A673 (cell line): ENCODE results near the gene MC2R. TPM values are rescaled to one million over a fixed set of nuclear protein-coding genes. Genes with fewer than 3 reads are reported as not detected.

Experiments used
- BruUV-seq: library from RNA; stranded (reverse); fragments of 400-500 nt; replicated peaks from 2 replicates; lab custom pipeline; 2021; lab: Mats Ljungman, UMichigan
- CTCF ChIA-PET: fragments of 300-600 bp; sonication (Branson Sonifier 250); formaldehyde crosslinking; loops from one replicate; lab custom pipeline; 2022; ENCODE audit warnings: antibody characterized with exemption; lab: Charles Lee
- POLR2A ChIA-PET: fragments of 300-600 bp; sonication (Branson Sonifier 250); formaldehyde crosslinking; loops from one replicate; lab custom pipeline; 2022; ENCODE audit warnings: antibody characterized with exemption; ENCODE audit not compliant: low non-redundant PET; lab: Charles Lee
- DNase-seq: peaks from one replicate; pipeline ENCODE4 v3.0.0-alpha.2; 2015; ENCODE audit warnings: low spot score
- H3K27ac ChIP-seq: fragments of 200-600 bp; sonication (generic); 2 replicates; pipeline ENCODE4 v1.5.1; 2016; ENCODE audit warnings: mixed run types, low read depth, mild to moderate bottlenecking, mixed read lengths, antibody characterized with exemption, low read length; ENCODE audit not compliant: poor library complexity, severe bottlenecking
- H3K27me3 ChIP-seq: fragments of 200-600 bp; sonication (generic); replicated peaks from 2 replicates; pipeline ENCODE4 v1.6.1; 2017; ENCODE audit warnings: mixed run types, low read depth, mild to moderate bottlenecking, mixed read lengths, antibody characterized with exemption, low read length; ENCODE audit not compliant: insufficient read depth, poor library complexity
- H3K36me3 ChIP-seq: fragments of 200-600 bp; sonication (generic); 2 replicates; pipeline ENCODE4 v1.6.1; 2016; ENCODE audit warnings: mixed run types, mild to moderate bottlenecking, mixed read lengths, antibody characterized with exemption, low read length; ENCODE audit not compliant: insufficient read depth, poor library complexity, severe bottlenecking
- H3K4me1 ChIP-seq: fragments of 200-600 bp; sonication (generic); 2 replicates; pipeline ENCODE4 v1.6.1; 2017; ENCODE audit warnings: mixed run types, mild to moderate bottlenecking, mixed read lengths, antibody characterized with exemption, low read length; ENCODE audit not compliant: insufficient read depth, poor library complexity, severe bottlenecking
- H3K4me3 ChIP-seq: fragments of 200-600 bp; sonication (generic); 2 replicates; pipeline ENCODE4 v1.5.1; 2016; ENCODE audit warnings: low read depth, mixed run types, mild to moderate bottlenecking, mixed read lengths, low read length; ENCODE audit not compliant: poor library complexity, severe bottlenecking
- H3K9me3 ChIP-seq: fragments of 200-600 bp; sonication (generic); 2 replicates; pipeline ENCODE4 v1.6.1; 2016; ENCODE audit warnings: mixed run types, low read depth, mild to moderate bottlenecking, mixed read lengths, antibody characterized with exemption, low read length; ENCODE audit not compliant: poor library complexity, severe bottlenecking
- EZH2 ChIP-seq: fragments of 200-600 bp; sonication (generic); IDR thresholded peaks from 2 replicates; pipeline ENCODE4 v1.6.1; 2017; ENCODE audit warnings: borderline replicate concordance, low read depth, mild to moderate bottlenecking, mixed read lengths, antibody characterized with exemption, low read length; ENCODE audit not compliant: poor library complexity, severe bottlenecking
- intact Hi-C: fragments of 100-400 bp; cut with micrococcal nuclease; formaldehyde crosslinking; loops from one replicate; pipeline ENCODE4 v1.10.0; 2022; ENCODE audit not compliant: unreplicated experiment
- total RNA-seq: library from RNA; stranded (reverse); gene quantifications from 2 replicates; pipeline ENCODE4 v1.2.3, GENCODE V29; 2021
- TF ChIP-seq, protein P1 (sequence below): fragments of 300-800, 200-600 bp; sonication (generic); conservative IDR thresholded peaks from 2 replicates; pipeline ENCODE4 v1.5.1; 2017; ENCODE audit warnings: low read depth, mild to moderate bottlenecking, antibody characterized with exemption, low read length, moderate library complexity, mixed read lengths

MC2R gene
- total RNA-seq, 1 experiment from 2014 or later = not detected

DNA sequence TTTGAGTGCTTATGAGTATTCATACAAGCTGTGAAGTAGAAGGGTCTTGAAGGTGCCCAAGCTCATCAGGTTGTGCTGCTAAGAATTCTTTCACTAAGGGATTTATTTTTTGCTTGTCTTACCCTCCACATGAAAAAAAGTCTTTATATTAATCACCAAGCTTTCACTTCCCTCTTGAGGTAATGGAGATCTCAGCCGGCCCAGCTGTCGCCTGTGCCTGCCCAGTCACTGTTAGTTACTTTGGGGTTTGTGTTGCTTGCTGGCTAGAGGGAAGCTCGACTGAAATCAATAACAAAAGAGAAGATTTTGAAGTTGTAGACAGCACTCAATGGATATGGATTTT is 21.9 kb downstream of the MC2R start:
- no TSS peak for BruUV-seq
- no peaks in the 10 kb centered on the region for H3K27me3 ChIP-seq
- intact Hi-C loops = loop anchor here (10.0 kb wide), 1 partner anchor 59 kb away; no protein-coding TSS in a partner anchor
- peaks cover 40% of the 10 kb centered on the region for H3K4me1 ChIP-seq
- no peak overlapping the region for H3K27ac ChIP-seq
- TF ChIP-seq, protein P1, sequence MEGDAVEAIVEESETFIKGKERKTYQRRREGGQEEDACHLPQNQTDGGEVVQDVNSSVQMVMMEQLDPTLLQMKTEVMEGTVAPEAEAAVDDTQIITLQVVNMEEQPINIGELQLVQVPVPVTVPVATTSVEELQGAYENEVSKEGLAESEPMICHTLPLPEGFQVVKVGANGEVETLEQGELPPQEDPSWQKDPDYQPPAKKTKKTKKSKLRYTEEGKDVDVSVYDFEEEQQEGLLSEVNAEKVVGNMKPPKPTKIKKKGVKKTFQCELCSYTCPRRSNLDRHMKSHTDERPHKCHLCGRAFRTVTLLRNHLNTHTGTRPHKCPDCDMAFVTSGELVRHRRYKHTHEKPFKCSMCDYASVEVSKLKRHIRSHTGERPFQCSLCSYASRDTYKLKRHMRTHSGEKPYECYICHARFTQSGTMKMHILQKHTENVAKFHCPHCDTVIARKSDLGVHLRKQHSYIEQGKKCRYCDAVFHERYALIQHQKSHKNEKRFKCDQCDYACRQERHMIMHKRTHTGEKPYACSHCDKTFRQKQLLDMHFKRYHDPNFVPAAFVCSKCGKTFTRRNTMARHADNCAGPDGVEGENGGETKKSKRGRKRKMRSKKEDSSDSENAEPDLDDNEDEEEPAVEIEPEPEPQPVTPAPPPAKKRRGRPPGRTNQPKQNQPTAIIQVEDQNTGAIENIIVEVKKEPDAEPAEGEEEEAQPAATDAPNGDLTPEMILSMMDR = no peak
- TF ChIP-seq EZH2 = no peak
- H3K36me3 ChIP-seq = no peaks in the 10 kb centered on the region
- H3K4me3 ChIP-seq = no peak overlapping the region
- CTCF ChIA-PET = no interaction called here
- POLR2A ChIA-PET = no interaction called here
- DNase-seq = no peak
- H3K9me3 ChIP-seq = no peaks in the 10 kb centered on the region

DNA sequence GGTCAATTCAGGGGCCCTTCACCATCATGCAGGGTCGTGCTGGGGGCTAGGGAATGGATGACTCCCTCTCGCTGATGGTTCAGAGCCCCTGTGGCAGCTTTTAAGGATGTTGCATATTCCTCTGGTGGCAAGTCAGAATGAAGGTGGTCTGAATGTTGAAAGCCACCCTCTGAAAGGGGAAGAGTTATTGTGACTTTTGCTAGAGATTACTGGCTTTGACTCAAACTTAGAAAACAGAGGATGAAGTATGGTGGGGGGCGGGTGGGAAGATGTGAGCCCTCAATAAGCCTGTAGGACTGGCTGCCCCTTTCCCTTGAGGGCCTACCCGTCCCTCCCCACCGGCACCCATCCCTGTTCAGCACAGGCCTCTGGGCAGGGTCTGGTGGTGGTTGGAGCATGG is 23.2 kb downstream of the MC2R start:
- Histone ChIP-seq H3K4me1 (peaks cover 40% of the 10 kb centered on the region), H3K36me3 (no peaks in the 10 kb centered on the region), H3K9me3 (no peaks in the 10 kb centered on the region), H3K27me3 (no peaks in the 10 kb centered on the region), H3K27ac (no peak overlapping the region), H3K4me3 (no peak overlapping the region)
- no peak for DNase-seq
- TF ChIP-seq, protein P1 = no peak
- no peak for TF ChIP-seq EZH2
- intact Hi-C loops = loop anchor here (10.0 kb wide), 1 partner anchor 57 kb away; no protein-coding TSS in a partner anchor
- ChIA-PET CTCF (no interaction called here), POLR2A (no interaction called here)
- no TSS peak for BruUV-seq

DNA sequence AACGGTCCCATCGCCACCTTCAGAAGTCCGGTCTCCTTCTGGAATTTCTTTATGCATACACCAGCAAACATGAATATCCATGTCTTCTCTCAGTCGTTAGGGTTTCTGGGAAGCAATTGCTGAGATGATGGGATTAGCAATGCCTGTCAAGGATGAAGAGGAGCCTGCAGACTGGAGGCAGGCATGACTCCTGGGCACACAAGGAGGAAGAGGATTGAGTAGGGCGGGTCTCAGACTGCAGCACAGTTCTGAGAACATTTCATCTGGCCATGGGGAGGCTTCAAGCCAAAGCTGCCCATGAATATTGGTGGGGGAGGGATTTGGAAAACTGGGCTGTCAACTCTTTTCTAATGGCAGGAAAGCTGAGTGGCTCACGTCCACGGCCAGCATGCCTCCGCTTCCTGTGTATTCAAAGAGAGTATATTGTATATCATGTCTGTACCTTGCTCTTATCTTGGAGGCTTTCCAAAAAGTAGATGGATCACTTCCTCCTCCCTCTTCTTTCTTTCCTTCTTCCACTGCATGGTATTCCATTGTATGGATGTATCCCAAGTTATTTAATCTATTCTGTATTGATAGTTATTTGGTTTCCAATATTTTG is 24.5 kb downstream of the MC2R start:
- Histone ChIP-seq H3K27ac (peak overlapping the region; percentile 76), H3K27me3 (no peaks in the 10 kb centered on the region), H3K9me3 (no peaks in the 10 kb centered on the region), H3K4me1 (peaks cover 40% of the 10 kb centered on the region), H3K36me3 (no peaks in the 10 kb centered on the region), H3K4me3 (no peak overlapping the region)
- CTCF ChIA-PET = no interaction called here
- BruUV-seq = no TSS peak
- intact Hi-C loops = loop anchor here (10.0 kb wide), 1 partner anchor 56 kb away; no protein-coding TSS in a partner anchor
- TF ChIP-seq EZH2 = no peak
- TF ChIP-seq, protein P1 = no peak
- DNase-seq = peak; percentile 68
- POLR2A ChIA-PET = no interaction called here
